ENCODE measurements around the gene DNAJA1.

DNA sequence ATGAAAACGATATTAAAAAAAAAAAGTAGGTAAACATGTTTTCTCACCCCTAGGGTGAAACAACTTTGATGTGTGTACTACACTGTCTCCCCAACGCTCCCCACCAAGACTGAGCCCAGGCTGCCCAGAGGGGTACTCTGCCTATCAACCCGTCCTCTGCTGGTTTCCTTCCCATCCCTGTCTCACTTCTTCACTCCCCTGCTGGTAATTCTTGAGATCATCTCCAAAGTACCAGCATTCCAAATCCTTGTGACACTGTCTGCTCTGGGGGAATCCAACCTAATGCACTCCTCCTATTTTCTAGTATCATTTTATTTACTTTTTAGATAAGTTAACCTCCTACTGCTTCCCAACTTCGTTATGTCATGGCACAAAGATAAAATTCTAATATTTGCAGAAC is 17.3 kb upstream of the DNAJA1 start:
- TF ChIP-seq, protein P1, sequence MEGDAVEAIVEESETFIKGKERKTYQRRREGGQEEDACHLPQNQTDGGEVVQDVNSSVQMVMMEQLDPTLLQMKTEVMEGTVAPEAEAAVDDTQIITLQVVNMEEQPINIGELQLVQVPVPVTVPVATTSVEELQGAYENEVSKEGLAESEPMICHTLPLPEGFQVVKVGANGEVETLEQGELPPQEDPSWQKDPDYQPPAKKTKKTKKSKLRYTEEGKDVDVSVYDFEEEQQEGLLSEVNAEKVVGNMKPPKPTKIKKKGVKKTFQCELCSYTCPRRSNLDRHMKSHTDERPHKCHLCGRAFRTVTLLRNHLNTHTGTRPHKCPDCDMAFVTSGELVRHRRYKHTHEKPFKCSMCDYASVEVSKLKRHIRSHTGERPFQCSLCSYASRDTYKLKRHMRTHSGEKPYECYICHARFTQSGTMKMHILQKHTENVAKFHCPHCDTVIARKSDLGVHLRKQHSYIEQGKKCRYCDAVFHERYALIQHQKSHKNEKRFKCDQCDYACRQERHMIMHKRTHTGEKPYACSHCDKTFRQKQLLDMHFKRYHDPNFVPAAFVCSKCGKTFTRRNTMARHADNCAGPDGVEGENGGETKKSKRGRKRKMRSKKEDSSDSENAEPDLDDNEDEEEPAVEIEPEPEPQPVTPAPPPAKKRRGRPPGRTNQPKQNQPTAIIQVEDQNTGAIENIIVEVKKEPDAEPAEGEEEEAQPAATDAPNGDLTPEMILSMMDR (conservative IDR thresholded peaks at IDR 0.05; ENCODE audit: low read depth, low read length) = no peak
- no peak for TF ChIP-seq EZH2 (IDR thresholded peaks at IDR 0.05; ENCODE audit: borderline replicate concordance, low read depth, low read length, poor library complexity, severe bottlenecking)

Measured in A673 (cell line).